HG02885 (cell line): ENCODE measurements around the gene P2RX4.

Source experiments
- ATAC-seq: cut with Tn5 transposase; IDR thresholded peaks from one replicate; pipeline ENCODE4 v1.9.1; 2021; ENCODE audit warnings: mild to moderate bottlenecking; ENCODE audit not compliant: unreplicated experiment, poor library complexity

The P2RX4 gene

GRCh38 chr12:121239351-121240061 lies 29.6 kb downstream of the P2RX4 start:
- no peak for ATAC-seq

GRCh38 chr12:121240062-121240420 lies 30.1 kb downstream of the P2RX4 start:
- ATAC-seq: no peak

- no peak for ATAC-seq
These were observed 30.7 kb downstream of the P2RX4 start for GRCh38 chr12:121240484-121241101.

GRCh38 chr12:121241156-121241970 lies 31.4 kb downstream of the P2RX4 start:
- ATAC-seq: no peak

- no peak for ATAC-seq
These were observed 35.1 kb downstream of the P2RX4 start for GRCh38 chr12:121245031-121245430.

GRCh38 chr12:121245951-121246350 lies 36.0 kb downstream of the P2RX4 start:
- ATAC-seq: no peak

- ATAC-seq: no peak
These were observed 37.1 kb downstream of the P2RX4 start for GRCh38 chr12:121246893-121247557.

- ATAC-seq: peak; percentile 83
These were observed 38.7 kb downstream of the P2RX4 start for GRCh38 chr12:121248622-121249021.

GRCh38 chr12:121250359-121250758 lies 40.4 kb downstream of the P2RX4 start:
- ATAC-seq: no peak

- no peak for ATAC-seq
These were observed 41.9 kb downstream of the P2RX4 start for GRCh38 chr12:121251838-121252237.

GRCh38 chr12:121252712-121253345 lies 42.9 kb downstream of the P2RX4 start:
- no peak for ATAC-seq

GRCh38 chr12:121253638-121254335 lies 43.9 kb downstream of the P2RX4 start:
- no peak for ATAC-seq

- ATAC-seq: no peak
These were observed 45.5 kb downstream of the P2RX4 start for GRCh38 chr12:121255433-121255832.

- ATAC-seq: peak; percentile 56
These were observed 47.9 kb downstream of the P2RX4 start for GRCh38 chr12:121257704-121258449.

- no peak for ATAC-seq
These were observed 49.1 kb downstream of the P2RX4 start for GRCh38 chr12:121259074-121259473.

GRCh38 chr12:121260091-121260490 lies 50.2 kb downstream of the P2RX4 start:
- no peak for ATAC-seq

- ATAC-seq: no peak
These were observed 51.5 kb downstream of the P2RX4 start for GRCh38 chr12:121261398-121261797.

GRCh38 chr12:121263206-121263935 lies 53.4 kb downstream of the P2RX4 start:
- no peak for ATAC-seq
